IPS DF 19.7 (cell line): ENCODE data around the gene GNAQ.
"Not testable (repeated sequence)": the region's sequence is repeated elsewhere in the genome, so short reads cannot be mapped to it uniquely, and the experiment has no call there.

Source experiments
- DNase-seq: peaks from one replicate; pipeline ENCODE4 v3.0.0-alpha.2; 2013; ENCODE audit warnings: low read depth, low spot score

Gene GNAQ

DNA sequence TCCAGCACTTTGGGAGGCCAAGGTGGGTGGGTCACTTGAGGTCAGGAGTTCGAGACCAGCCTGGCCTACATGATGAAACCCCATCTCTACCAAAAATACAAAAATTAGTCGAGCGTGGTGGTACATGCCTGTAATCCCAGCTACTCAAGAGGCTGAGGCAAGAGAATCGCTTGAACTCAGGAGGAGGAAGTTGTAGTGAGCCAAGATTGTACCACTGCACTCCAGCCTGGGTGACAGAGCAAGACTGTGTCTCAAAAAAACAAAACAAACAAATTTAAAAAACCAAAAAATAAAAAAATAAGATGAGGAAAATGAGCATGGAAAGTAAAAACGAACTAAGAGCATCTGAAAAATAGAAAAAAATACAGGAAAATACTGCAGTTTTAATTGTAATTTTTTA, 152.8 kb downstream of the GNAQ start:
- not testable (repeated sequence) for DNase-seq

DNA sequence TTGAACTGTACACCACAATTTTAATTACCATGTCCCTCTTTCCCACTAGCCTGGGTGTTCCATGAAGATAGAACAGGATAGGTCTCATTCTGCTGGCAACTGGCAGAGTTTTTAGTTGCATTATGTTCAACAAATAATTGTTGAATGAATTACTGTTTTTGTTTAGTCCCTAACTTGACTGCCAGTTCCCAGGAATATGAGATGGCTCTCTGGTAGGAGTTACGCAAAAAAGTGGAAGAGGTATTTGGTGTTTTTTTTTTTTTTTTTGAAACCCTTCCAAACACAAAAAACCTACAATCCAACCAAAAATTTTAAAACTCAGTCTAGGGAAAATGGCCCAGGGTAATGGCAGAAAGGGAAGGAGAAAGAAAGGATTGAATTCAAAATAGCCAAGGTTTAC, 153.6 kb downstream of the GNAQ start:
- no peak for DNase-seq

DNA sequence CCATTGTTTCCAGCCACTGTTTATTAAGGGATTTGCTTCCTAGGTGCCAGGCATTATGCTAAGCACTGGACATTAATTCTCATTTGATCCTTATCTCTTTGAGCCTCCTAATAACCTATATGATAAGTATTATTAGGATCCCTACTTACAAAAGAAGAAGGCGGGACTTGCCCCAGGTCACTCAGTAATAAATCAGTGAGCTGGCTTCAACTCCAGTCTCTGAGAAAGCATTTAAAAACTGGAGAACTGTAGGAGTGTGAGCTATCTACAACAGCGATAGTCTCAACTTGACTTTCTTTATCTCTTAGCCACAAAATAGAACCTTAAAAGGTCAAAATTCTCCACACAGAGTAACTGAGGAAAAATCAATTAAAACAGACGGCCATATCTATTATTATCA, 155.0 kb downstream of the GNAQ start:
- no peak for DNase-seq

DNA sequence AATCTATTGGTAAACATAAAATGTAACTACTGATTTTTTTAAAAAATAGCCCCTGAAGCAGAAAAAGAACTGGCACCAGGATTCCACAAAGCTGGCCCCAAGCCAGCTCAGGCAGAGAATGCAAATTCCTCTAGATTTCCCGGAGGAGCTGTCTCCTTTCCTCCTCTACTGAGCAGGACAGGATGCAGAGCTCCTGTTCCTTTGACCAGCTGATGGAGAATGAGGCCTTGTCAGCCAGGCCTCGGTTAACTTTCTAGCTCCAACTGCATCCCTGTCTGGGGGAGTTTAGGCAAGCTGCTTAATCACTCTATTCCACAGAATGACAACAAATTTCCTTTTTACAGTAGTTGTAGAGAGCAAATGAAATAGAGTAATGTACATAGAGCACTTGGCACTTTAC, 155.5 kb downstream of the GNAQ start:
- no peak for DNase-seq

DNA sequence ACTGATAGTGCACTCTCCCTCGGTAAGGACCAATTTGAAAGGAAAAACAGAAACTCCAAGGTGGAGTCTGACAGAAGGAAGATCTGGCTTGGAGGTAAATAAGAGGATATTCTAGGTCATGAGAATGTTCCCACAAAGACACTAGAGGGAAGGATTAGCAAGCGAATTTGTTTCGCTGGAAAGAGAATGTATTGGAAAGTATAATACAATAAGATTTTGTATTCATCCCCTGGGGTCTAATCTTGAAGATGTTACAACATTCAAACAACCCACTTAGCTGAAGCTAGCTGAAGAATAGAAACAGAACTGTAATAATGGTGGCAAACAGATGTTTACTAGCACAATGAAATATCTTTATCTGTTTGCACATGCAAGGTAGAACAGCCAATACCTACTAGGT, 158.7 kb downstream of the GNAQ start:
- DNase-seq, result no peak

DNA sequence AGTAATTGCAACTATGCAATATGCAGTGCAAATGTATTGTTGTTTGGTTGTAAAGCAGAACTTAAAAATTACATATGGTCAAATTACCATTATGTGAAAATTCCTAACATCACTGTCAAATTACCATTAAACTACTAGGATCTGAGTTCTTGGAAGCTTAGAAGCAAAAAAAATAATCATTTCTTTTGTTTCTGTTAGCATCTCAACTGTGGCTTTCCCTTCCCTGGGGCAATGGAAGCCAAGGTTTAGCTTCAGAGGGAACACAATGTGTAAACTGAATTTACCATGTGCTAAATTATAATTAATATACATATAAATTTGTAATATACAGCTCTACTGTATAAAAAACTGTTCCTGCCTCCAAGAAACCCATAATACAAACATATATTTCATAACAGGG, 159.4 kb downstream of the GNAQ start:
- no peak for DNase-seq

DNA sequence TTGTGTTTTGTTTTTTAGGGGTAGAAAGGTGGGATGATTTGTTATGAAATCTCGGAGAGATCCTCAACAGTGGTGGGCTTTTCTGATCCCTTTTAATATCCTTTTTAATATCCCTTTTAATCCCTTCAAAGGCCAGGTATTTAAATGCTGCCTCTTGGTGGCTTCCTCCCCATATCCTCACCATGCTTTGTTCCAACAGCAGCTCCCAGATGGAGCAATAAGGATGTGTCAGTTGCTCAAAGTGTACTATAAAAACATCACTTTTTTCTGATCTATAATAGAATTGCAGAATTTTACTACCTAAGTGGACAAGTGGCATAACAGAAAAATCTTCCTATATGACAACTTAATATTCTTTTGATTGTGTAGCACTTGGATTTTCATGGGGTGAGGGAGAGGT, 160.1 kb downstream of the GNAQ start:
- DNase-seq, result no peak

DNA sequence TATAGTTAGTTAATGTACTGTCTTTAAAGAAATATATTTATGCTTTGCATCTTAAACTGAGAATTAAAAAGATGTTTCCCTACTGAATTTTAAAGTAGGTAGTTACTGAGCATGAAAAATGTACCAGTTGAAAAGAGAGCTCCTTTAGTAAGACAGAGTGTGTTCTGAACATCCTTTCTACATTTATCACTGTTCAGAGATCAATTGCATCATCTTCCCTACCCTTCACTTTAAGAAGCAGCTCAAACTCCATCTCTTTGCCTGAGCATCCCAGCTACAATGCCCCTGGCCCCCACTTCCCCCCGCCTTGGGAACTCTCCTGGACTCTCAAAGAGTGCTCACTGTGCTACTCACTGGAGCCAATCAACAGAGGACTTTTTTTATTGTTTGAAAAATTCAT, 164.7 kb downstream of the GNAQ start:
- DNase-seq, result no peak

DNA sequence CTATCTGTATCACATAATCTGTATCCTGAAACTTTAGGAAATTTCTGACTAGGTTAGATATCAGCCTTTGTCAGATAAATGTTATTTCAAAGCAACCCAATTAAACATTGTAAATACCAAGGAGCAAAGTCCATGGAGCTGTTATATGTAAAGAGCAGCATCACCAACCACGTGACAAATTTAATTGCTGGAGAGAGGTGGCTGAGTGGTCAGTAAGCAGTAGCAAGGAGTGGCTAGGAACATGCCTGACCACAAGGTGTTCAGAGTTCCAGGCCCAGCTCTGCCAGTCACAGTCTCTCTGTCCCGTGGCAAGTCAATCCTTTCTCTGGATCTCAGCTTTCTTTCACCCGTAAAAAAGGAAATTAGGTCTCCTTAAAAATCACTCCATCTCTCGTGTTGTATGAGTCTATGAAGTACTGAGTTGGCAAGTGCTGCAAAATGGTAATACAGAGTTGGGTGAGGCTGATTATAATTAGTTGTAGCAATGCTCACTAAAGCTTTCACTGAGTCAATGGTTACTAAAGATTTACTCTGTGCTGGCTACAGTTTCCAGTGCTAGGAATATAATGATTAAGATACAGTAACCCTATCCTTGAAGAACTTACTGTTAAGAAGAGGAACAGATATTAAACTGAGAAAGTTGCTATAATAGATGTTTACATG, 166.1 kb downstream of the GNAQ start:
- no peak for DNase-seq

DNA sequence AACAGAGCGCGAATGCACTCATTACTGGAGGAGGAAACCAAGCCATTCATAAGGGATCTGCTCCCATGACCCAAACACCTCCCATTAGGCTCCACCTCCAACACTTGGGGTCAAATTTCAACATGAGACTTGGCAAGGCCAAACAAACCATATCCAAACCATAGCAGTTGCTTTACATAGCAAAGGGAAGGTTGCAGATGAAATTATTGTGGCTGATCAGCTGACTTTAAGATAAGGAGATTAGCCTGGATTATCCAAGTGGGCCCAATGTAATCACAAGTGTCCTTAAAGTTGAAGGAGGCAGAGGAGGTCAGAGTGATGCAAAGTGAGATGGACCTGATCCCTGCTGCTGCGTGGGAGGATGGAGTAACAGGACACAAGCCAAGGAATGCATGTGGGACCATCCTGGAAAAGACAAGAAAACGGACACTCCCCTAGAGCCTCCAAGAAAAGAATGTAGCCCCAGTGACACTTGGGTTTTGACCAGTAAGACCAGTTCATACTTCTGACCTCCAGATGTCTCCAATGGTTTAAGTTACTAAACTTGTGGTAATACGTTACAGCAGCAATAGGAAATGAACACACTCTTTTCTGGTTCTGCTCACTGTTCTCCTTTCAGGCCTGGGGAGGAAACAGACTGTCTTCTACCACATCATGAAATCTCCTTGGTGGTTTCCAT, 167.3 kb downstream of the GNAQ start:
- no peak for DNase-seq

DNA sequence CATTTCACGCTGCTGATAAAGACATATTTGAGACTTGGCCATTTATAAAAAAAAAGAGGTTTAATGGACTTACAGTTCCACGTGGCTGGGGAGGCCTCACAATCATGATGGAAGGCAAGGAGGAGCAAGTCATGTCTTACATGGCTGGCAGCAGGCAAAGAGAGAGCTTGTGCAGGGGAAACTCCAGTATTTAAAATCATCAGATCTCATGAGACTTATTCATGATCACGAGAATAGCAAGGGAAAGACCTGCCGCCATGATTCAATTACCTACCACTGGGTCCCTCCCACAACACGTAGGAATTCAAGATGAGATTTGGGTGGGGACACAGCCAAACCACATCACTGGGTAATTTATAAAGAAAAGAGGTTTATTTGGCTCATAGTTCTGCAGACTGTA, 168.0 kb downstream of the GNAQ start:
- not testable (repeated sequence) for DNase-seq

DNA sequence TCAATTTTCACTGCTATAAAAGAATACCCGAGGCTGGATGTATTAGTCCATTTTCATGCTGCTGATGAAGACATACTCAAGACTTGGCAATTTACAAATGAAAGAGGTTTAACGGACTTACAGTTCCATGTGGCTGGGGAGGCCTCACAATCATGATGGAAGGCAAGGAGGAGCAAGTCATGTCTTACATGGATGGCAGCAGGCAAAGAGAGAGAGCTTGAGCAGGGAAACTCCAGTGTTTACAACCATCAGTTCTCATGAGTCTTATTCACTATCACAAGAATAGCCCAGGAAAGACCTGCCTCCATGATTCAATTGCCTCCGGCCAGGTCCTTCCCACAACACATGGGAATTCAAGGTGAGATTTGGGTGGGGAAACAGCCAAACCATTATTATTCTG, 170.7 kb downstream of the GNAQ start:
- DNase-seq, result not testable (repeated sequence)

DNA sequence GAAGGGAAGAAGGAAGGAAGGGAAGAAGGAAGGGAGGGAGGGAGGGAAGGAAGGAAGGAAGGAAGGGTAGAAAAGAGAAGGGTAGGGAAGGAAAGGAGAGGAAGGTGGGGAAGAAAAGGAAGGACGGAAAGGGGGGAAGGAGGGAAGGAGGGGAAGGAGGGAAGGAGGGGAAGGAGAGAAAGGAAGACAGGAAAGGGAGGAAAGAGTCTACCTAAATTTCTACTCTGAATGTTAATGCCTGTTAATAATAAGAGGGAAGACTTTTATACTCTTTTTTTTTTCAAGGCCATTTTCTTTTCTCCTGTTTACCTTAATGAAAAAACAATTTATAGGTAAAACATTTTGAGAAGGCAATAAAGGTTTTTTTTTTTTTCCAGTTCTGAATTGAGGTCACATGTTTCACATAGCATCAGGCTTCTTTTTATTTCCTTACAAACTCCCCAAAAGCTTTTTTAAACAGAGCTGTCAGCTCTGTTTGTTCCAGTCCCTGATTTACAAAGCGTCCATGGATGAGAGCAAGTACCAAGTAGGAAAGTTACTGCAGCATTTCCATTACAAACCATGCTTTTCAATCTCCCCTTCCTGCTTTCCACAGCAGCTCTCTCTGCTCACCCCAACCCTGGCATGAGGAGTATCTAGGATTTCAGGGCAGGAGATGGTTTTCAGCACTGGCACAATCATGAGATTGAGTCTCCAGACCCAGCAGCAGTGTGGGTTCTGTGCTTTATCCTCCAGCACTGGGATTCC, 173.9 kb downstream of the GNAQ start:
- no peak for DNase-seq

DNA sequence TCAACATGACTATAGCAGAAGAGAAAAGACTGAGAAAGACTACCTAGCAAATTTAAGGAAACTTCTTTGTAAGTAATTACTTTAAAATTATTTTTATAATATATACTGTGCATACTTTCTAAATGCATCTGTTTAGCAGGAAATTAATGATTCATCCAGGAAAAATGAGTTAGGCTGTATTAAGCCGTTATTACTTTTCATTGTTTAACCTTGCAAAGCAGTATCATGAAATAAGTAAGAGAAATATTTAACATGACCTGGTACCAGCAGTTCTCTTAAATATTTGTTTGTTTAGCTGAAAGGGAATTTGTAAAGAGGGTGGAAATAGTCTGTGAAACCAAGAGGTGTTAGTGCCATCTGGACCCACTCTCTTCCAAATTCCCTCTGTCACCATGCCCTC, 175.0 kb downstream of the GNAQ start:
- DNase-seq, result no peak

DNA sequence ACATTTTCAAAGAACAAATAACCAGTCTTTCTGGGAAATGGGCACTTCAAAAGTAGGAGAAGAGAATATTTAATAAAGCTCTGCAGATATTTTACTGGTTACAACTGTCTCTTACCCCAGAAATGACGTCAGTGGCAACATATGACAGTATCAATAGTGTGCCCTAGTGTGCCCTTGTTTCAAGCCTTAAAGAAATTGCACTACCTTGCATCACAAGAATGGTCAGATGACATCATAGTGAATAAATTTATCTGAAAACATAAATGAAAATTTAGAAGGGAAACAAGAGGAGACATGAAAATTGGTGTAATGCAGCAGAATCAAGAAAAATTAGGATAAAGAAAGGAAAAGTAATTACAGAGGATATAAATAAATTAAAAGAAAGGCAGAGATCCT, 176.7 kb downstream of the GNAQ start:
- no peak for DNase-seq

DNA sequence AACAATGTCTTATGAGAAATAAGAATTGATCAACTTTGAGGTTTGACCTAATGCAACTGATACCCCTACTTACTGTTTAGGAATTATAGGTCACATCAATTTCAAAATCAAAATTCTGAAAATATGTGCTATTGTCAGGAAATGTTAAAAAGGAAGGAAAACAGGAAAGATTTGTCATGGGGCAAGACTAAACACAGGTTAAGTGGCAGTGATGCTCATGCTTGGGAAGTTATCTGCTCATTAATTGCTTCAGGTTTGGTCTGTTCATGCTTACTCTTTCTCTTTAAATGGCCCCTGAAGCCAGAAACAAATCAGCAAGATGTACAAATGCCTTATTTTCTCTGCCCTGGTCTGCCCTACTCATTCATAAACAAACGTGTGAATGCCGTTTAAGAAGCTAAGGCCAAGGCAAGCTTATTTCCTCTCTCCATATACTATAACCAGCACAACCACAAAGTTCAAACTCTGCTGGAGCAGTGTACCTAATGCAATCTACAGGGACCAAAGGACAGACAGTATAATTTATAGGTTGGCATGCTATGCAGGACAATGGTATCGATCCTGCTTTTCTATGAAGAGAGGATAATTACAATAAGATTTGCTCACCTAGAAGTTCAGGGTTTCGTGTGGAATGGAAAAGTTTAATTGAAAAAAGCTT, 177.2 kb downstream of the GNAQ start:
- no peak for DNase-seq

DNA sequence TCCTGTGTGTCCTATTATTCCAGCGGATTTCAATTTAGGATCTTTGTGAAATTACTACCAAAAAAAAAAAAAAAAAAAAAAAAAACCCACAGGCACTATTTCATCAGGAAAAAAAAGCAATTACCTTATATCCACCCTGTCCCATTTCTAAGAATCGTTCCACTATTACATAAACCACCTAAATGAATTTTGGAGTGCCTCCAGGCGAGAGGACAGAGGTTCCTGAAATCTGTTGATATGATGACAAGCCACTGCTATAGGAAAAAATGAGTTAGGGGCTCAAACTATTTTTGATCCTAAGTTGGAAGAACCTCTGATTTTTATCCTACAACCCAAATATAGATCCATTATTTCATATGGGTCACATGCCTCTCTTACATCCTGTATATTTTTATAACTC, 177.9 kb downstream of the GNAQ start:
- no peak for DNase-seq

DNA sequence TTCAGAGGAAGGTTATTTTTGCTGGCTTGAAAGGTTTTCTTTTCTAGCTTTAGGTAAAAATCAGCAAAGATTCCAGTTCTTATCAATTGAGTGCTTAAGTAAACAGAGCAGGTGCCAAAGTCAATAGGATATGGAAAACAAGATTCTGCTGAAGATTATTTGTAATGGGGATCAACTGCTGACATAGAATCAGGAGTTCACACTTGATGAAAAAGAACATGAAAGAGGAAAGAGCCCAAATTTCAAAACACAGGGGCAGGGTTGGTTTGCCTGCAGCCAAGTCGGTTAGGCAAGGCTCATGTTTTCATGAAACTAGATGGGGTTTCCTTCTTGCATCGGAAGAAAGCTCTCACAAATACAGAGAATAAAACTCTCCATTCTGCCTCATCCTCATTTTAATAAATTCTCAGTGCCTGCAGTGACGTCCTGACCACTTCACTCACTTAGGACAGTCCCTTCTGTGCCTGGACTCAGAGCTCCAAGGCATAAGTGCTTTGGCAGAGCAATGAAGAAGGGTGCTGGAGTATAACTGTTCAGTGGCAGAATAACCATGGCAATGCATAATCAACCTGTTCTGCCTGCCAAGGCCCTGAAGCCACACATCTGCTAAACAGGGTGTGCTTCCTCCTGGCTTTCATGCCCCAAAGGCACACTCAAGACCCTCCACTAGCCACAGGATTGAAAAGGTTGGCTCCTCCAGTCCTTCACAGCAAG, 179.6 kb downstream of the GNAQ start:
- no peak for DNase-seq

DNA sequence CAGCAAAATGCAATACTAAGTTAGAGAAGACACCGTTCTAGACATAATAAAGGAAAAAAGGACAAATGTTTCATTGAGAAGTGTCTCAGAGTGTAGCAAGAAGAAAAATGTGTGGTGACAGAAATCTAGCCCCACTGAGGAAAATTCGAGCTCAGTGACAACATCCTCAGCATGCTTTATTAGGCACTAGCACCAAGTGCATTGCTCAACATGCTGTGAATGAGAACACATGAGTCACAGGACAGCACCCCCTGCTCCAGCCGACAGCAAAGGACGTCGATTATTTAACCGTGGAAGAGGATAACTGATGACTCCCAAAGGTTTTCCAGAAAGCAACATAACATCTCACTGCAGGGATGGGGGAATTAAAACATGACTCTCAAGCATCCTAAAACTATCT, 182.7 kb downstream of the GNAQ start:
- DNase-seq, result no peak

DNA sequence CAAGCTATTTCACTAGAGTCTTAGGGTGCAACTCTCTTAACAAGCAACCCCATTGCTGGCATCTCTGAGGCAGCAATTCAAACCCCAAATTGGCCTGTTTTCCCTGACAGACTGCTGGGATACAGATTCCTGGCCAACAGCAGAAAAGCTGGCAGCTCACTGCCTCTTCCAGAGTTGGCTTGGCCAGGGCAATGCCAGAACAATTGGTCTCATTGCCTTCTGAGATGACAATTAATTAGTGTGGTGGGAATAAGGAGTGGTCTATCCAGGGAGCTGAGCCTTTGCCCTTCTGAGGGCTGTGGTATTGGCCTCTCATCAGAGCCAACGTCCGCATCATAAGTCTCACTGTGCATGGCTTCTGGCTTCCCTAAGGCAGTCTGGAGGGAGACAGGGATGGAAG, 183.2 kb downstream of the GNAQ start:
- no peak for DNase-seq

DNA sequence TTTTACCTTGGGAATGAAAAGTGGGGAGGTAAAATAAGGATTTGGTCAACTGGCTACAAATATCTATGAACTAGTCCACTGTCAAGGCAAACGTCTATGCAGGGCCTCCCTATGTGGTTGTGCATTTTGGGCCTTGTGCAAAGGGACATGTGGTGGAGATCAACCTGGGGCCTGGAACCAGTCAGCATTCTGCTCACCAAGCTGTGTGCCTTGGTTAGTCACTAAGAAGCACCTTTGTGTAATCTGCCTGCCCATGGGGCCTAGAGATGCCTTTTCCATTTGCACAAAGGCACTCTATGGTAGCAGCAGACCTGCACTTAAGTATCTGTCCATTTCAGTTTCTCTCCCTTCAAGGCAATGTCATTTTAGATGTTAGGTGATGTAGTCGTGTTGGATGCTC, 184.0 kb downstream of the GNAQ start:
- DNase-seq, result no peak

DNA sequence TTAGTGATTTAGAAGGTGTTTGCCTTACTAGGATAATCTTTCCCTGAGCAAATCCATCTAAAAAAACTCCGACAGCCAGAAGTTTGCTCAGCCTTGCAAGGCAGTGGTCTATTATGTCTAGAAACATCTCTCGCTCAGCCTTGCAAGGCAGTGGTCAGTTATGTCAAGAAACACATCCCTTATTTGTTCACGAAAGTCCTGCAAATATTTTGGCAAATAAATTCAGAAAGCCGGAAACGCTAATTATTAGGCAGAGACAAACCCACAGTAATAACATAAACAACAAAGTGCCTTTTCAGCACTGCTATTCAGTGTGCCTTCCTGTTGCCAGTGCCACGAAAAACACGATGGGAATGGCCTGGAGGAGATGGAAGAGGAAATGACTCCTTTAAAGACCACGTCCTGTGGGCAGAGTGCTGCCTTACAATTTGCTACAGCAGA, 184.5 kb downstream of the GNAQ start:
- no peak for DNase-seq
